Measurements from ENCODE around the gene YEATS2. TPM values are rescaled to one million over a fixed set of nuclear protein-coding genes. Genes with fewer than 3 reads are reported as not detected.

The YEATS2 gene
- total and polyA plus RNA-seq, 2 donors (not counting 3 experiments of a cell fraction or from before 2014, with no cell fraction given) = 30.2 to 59.9 TPM

DNA sequence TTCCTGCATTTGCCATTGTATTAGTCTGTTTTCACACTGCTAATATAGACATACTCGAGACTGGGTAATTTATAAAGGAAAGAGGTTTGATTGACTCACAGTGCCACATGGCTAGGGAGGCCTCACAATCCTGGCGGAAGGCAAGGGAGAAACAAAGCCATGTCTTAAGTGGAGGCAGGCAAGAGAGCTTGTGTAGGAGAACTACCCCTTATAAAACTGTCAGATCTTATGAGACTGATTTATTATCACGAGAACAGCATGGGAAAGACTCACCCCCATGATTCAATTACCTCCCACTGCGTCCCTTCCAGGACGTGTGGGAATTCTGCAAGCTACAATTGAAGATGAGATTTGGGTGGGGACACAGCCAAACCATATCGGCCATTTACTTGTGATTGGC, 27.8 kb downstream of the YEATS2 start:
- CTCF ChIA-PET = interaction anchor here (1.0 to 1.8 kb wide), 3 partner anchors 10 to 245 kb away, joined by 3 to 5 read pairs (median 3); no protein-coding TSS in a partner anchor
- DNase-seq (ENCODE audit: low read depth, low spot score) (no peak), FAIRE-seq (no peak)
- TF ChIP-seq, protein P1, sequence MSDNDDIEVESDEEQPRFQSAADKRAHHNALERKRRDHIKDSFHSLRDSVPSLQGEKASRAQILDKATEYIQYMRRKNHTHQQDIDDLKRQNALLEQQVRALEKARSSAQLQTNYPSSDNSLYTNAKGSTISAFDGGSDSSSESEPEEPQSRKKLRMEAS (IDR thresholded peaks at IDR 0.05; ENCODE audit: insufficient read depth, insufficient read length) = no peak
- TF ChIP-seq POLR2AphosphoS5 (IDR thresholded peaks at IDR 0.05; ENCODE audit: insufficient read depth, low read depth, low read length) (no peak), GATA2 (IDR thresholded peaks at IDR 0.05; ENCODE audit: insufficient read depth, insufficient read length, low read depth, low read length) (no peak), EZH2 (IDR thresholded peaks at IDR 0.05; ENCODE audit: borderline replicate concordance, low read depth, low read length, severe bottlenecking) (no peak), FOS (IDR thresholded peaks at IDR 0.05; ENCODE audit: borderline replicate concordance, insufficient read depth, low read length) (no peak), JUN (IDR thresholded peaks at IDR 0.05; ENCODE audit: borderline replicate concordance, insufficient read depth, insufficient read length, low read depth) (no peak), POLR2A (IDR thresholded peaks at IDR 0.05; ENCODE audit: low read depth, low read length) (no peak), MYC (IDR thresholded peaks at IDR 0.05; ENCODE audit: low read depth, low read length) (no peak)
- TF ChIP-seq, protein P2, sequence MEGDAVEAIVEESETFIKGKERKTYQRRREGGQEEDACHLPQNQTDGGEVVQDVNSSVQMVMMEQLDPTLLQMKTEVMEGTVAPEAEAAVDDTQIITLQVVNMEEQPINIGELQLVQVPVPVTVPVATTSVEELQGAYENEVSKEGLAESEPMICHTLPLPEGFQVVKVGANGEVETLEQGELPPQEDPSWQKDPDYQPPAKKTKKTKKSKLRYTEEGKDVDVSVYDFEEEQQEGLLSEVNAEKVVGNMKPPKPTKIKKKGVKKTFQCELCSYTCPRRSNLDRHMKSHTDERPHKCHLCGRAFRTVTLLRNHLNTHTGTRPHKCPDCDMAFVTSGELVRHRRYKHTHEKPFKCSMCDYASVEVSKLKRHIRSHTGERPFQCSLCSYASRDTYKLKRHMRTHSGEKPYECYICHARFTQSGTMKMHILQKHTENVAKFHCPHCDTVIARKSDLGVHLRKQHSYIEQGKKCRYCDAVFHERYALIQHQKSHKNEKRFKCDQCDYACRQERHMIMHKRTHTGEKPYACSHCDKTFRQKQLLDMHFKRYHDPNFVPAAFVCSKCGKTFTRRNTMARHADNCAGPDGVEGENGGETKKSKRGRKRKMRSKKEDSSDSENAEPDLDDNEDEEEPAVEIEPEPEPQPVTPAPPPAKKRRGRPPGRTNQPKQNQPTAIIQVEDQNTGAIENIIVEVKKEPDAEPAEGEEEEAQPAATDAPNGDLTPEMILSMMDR (IDR thresholded peaks at IDR 0.05; ENCODE audit: extremely low read depth in 1 of 2, insufficient read depth in 1 of 2, low read depth in 1 of 2, low read length in 2 of 2) = no peak
- dilution Hi-C loops (cut with MboI; ENCODE audit: extremely low pct_ligation_motif_present, low sequenced_read_pairs) = no loop called here
- no peak overlapping the region for H2AFZ ChIP-seq (ENCODE audit: low read depth, low read length)
- POLR2A ChIA-PET = no interaction called here
- H3K27me3 ChIP-seq (ENCODE audit: control insufficient read depth in 2 of 2, insufficient read depth in 2 of 2, low read length in 2 of 2) = no peaks in the 10 kb centered on the region
- H3K9me1 ChIP-seq (replicated peaks; ENCODE audit: control insufficient read depth, extremely low read depth, insufficient read depth, low read length) = no peaks in the 10 kb centered on the region
- H3K79me2 ChIP-seq (ENCODE audit: control insufficient read depth, insufficient read depth, low read length) = no peaks in the 10 kb centered on the region
- no peak overlapping the region for H3K27ac ChIP-seq (ENCODE audit: insufficient read depth, low read depth, low read length)
- no TSS peak for BruUV-seq (replicated peaks)
- H4K20me1 ChIP-seq (replicated peaks; ENCODE audit: control insufficient read depth, extremely low read depth, insufficient read depth, low read length) = no peaks in the 10 kb centered on the region
- H3K36me3 ChIP-seq (ENCODE audit: control insufficient read depth in 2 of 2, extremely low read depth in 1 of 2, insufficient read depth in 2 of 2, low read length in 2 of 2) = peaks cover 5 to 16% of the 10 kb centered on the region in 2 experiments
- H3K4me3 ChIP-seq (replicated peaks in 1 of 3; ENCODE audit: insufficient read depth in 1 of 3, low read depth in 1 of 3, low read length in 3 of 3) = no peak overlapping the region
- H3K4me1 ChIP-seq (ENCODE audit: control insufficient read depth, extremely low read depth, insufficient read depth, low read length) = no peaks in the 10 kb centered on the region
- H3K9me3 ChIP-seq (replicated peaks; ENCODE audit: control insufficient read depth, insufficient read depth, low read length) = no peaks in the 10 kb centered on the region
- H3K4me2 ChIP-seq (ENCODE audit: insufficient read depth, low read length) = no peak overlapping the region
- H3K9ac ChIP-seq (replicated peaks; ENCODE audit: extremely low read depth, insufficient read depth, low read length) = no peak overlapping the region
- intact Hi-C loops (cut with micrococcal nuclease) = no loop called here
